Measurements from ENCODE around the gene CHST10.
A peak's percentile ranks its signal among the peaks of the same experiment; 100 is the strongest.
"Not testable (repeated sequence)": the region's sequence is repeated elsewhere in the genome, so short reads cannot be mapped to it uniquely, and the experiment has no call there.

Gene CHST10

DNA sequence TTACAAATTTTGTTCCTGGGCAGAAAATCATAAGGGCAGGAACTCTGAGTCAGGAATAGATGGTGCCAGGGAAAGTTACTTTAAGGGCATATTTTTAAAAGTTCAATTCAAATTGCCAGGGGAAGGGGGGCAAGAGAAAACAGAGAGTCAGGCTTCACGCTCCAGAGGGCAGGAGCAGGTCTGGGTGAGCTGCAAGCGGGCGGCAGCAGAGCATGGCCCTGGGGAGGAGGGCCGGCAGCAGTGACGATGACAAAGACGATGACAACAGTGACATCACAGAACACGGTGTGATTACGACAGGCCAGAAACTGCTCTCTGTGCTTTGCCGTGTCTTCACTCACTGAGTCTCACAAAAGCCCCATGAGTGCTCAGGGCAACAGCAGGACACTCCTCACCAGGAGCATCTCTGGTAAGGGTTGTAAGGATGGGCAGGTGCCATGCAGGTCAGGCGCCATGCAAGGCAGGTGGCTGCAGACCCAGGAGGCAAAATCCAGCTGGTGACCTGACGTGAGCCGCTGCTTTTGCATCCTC is 23.3 kb downstream of the CHST10 start:
- DNase-seq (ENCODE audit: low read depth), result no peak

- no peak for DNase-seq (ENCODE audit: low read depth)
Observed at GRCh38 chr2:100393362-100393761, 24.1 kb downstream of the CHST10 start.

- DNase-seq (ENCODE audit: low read depth), result no peak
Observed at GRCh38 chr2:100392715-100393114, 24.8 kb downstream of the CHST10 start.

DNA sequence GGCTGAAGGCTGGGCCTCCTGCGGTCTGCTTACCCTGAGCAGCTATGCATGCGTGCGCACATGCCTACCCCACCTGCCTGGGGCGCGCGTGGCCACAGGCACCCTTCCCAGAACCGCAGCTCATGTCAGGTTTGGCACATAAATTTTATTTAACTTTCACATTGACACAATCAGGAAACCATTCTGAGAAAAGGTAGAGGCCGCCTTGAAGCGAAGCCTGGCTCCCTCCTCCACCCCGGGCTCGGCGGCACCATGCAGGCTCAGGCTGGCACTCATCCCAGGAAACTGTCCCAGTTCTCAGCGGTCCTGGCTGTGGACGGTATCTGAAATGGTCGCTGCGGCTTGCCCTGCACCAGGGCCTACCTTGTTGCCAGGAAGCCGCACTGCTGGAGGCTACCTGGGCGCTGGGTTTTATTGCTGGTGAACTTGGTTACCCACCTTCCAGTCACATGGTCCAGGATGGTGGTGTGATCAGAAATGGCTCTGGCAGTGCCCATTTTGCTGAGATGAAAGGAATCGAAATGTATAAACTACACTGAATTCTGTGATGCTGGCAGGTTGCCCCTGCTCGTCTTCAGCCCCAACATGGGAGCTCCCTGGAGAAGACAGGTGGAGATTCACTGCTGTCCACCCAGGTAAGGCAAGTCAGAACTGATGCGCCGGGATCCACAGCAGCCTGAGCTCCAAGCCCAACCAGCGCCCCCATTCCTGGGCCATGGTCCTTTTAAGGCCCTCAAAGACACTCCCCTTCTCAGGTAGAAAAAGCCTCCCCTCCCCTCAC is 25.5 kb downstream of the CHST10 start:
- DNase-seq (ENCODE audit: low read depth), result no peak

GRCh38 chr2:100390001-100390940 is 27.2 kb downstream of the CHST10 start:
- no peak for DNase-seq (ENCODE audit: low read depth)

DNA sequence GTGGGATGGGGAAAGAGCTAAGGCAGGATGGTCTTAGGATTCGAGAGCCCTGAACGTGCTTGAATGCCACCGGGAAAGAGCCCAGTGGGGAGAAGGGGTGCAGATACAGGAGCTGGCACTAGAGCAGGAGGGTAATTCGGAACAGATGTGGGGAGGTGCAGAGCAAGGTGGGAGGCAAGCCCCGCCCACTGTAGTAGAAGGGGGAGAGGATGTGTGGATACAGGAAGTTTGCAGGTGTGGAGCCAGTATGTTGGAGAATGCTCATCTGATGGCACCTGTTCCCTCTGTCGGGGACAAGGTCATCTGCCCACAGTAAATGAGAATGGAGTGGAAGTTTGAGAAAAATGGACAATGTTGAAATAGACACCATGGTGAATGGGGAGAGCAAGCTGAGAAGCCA is 28.8 kb downstream of the CHST10 start:
- DNase-seq (ENCODE audit: low read depth), result no peak

DNA sequence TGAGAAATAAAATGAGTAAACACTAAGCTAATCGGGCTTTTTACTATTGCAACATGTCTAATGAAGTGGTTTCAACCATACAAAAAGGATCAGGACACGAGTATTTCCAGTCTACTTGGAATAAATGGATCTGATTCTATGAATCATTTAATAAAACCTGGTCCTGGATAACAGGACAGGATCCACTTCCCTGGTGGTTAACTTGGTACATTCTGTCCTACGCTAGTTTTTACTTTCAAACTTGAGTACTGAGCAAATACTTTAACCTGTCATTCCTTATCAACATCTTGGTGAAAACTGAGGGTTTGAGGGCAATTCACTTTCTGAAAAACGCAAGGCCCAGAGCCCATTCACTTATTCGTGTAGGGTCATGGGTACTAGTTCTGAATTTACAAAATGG is 33.5 kb downstream of the CHST10 start:
- no peak for DNase-seq (ENCODE audit: low read depth)

DNA sequence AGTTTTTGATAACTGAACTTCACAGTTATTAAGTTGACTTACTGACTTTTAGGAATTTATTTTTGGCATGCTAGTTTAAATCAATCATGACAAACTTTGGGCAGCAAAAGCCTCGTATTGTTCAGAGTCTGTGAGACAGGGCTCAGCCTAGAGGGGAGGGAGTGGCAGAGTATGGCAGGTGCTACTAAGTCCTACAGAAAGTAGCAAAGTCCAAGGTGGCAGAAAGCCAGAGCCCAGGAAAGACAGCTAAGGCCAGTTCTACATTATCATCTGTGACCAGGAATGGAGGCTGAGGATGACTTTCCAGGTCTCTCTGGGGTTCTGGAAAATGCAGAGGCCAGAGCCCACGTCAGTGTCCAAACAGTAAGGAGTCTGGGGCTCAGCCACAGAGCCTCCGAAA is 34.2 kb downstream of the CHST10 start:
- DNase-seq (ENCODE audit: low read depth), result no peak

GRCh38 chr2:100381240-100381639 is 36.2 kb downstream of the CHST10 start:
- peak; percentile 65 for DNase-seq (ENCODE audit: low read depth)

DNA sequence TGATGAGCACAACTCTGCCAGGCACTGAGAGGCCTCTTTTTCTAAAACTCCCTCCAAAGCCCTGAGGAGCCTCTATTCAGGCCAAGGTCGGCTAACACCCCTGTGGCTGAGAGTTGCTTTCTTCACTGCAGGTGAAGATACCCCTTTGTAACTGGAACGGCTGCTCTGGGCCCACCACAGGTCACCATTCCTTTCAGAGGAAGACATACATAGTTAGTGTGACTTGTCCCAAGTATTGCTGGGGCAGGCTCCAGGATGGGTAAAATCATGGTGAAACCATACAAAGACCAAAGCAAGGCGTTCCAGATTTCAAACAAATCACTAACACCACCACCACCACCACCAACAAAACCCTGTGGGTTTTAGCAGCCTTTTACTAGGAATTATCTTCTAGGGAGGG is 36.8 kb downstream of the CHST10 start:
- no peak for DNase-seq (ENCODE audit: low read depth)

DNA sequence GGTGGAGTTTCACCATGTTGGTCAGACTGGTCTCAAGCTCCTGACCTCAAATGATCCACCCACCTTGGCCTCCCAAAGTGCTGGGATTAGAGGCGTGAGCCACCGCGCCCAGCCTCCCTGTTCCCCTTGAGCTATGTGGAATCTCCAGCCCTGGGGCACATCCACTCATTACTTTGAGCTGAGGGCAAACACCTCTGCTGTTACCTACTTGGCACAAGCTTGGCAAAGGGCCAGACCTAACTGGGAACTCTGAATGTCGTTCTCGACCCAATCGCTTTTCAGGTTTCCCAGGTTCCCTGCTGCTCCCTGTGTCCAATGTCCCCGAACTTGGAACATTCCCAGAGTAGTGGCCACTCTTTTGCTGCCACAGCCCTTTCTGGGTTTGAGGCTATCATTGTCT is 40.6 kb downstream of the CHST10 start:
- DNase-seq (ENCODE audit: low read depth), result no peak

DNA sequence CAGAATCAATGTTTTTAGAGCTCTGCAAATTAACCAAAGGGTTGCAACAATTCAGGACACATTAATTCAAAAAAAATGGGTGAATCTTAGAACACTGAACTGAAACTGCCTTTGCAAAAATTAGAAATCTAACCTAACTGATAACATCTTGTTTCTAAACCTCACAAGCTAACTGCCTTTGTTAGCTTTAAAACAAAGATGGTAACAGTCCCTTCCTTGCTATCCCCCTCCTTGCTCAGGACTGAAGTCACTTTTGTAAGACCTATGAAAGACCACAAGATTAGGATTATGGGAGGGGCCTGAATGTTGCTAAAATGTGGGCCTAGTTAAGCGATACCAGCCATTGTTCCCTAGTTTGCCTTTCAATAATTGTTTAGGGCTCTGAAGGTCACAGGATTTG is 50.3 kb downstream of the CHST10 start:
- no peak for DNase-seq (ENCODE audit: low read depth)

- peak; percentile 68 for DNase-seq (ENCODE audit: low read depth)
Observed at GRCh38 chr2:100365434-100365833, 52.0 kb downstream of the CHST10 start.

DNA sequence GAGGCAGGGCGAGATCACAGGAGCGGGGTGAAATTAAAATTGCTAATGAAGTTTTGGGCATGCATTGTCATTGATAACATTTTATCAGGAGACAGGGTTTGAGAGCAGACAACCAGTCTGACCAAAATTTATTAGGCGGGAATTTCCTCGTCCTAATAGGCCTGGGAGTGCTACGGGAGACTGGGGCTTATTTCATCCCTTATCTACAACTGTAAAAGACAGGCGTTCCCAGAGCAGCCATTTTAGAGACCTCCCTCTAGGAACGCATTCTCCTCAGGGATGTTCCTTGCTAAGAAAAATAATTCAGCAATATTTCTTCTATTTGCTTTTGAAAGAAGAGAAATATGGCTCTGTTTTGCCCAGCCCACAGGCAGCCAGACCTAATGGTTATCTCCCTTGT is 55.2 kb downstream of the CHST10 start:
- not testable (repeated sequence) for DNase-seq (ENCODE audit: low read depth)

DNA sequence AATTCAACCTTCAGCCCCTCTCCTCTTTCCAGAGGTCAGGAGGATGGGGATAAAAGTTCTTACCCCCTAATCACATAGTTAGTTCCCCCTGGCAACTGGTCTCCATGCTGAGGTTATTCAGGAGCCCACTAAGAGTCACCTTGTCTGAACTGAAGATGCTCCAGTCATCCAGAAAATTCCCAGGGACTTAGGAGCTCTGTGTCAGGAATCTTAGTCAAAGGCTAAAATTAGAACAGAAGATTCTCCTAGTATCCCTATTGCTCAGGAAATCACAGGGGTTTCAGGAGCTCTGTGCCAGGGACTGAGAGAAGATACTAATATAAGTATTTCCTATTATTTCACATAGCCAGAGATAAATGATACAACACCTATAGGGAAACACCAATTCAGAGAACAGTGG is 57.9 kb downstream of the CHST10 start:
- DNase-seq (ENCODE audit: low read depth), result no peak

GRCh38 chr2:100358554-100358953 is 58.9 kb downstream of the CHST10 start:
- DNase-seq (ENCODE audit: low read depth), result no peak

- no peak for DNase-seq (ENCODE audit: low read depth)
Observed at GRCh38 chr2:100352521-100352920, 64.9 kb downstream of the CHST10 start.

- DNase-seq (ENCODE audit: low read depth), result no peak
Observed at GRCh38 chr2:100350661-100351185, 66.7 kb downstream of the CHST10 start.

DNA sequence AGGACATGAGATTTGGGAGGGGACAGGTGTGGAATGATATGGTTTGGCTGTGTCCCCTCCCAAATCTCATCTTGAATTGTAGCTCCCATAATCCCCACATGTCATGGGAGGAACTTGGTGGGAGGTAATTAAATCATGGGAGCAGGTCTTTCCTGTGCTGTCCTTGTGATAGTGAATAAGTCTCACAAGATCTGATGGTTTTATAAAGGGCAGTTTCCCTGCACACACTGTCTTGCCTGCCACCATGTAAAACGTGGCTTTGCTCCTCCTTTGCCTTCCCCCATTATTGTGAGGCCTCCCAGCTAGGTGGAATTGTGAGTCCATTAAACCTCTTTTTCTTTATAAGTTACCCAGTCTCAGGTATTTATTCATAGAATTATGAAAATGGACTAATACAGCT is 72.3 kb downstream of the CHST10 start:
- DNase-seq (ENCODE audit: low read depth), result not testable (repeated sequence)

DNA sequence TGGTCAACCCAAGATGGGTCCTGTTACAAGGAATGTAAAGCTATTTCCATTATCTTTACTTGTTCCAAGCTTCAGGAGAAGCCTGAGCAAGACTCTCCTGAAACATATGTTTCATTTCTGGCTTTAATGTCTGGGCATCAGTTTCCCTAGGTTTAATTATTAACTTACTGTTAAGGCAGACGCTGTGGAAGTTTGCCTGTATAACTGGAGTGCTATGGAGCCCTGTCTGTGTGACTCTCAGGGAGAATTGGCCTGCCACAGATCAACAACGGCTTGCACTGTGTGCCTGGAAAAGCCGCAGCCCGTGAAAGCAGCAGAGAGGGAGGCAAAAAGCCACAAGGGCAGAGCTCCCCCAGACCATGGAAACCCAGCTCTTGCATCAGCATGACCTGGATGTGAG is 73.0 kb downstream of the CHST10 start:
- no peak for DNase-seq (ENCODE audit: low read depth)

- DNase-seq (ENCODE audit: low read depth), result not testable (repeated sequence)
Observed at GRCh38 chr2:100342466-100342865, 75.0 kb downstream of the CHST10 start.
